HepG2 (cell line): ENCODE measurements around the gene PCBP4.

Experiments
- AKAP8 ChIP-seq: sonication (generic); formaldehyde crosslinking; IDR thresholded peaks from 2 replicates; pipeline ENCODE4 v1.5.1; 2020; ENCODE audit warnings: mild to moderate bottlenecking, missing genetic modification reagents
- MED8 ChIP-seq: sonication (generic); formaldehyde crosslinking; IDR thresholded peaks from 2 replicates; pipeline ENCODE4 v1.8.1; 2023; ENCODE audit warnings: mild to moderate bottlenecking, missing genetic modification reagents; ENCODE audit not compliant: insufficient replicate concordance
- PAWR ChIP-seq: sonication (generic); formaldehyde crosslinking; IDR thresholded peaks from 2 replicates; pipeline ENCODE4 v1.4.0; 2020; ENCODE audit warnings: missing genetic modification reagents, mild to moderate bottlenecking, borderline replicate concordance
- POLR2A ChIP-seq, 2 experiments: IDR thresholded peaks; 2 replicates each; pipeline ENCODE4 v1.6.1; 2011; ENCODE audit warnings: low read depth in 2 of 2, low read length in 2 of 2, mild to moderate bottlenecking in 1 of 2, moderate library complexity in 1 of 2; ENCODE audit not compliant: insufficient read depth in 1 of 2
- RERE ChIP-seq: IDR thresholded peaks from 2 replicates; pipeline ENCODE4 v1.6.1; 2016; ENCODE audit warnings: low read depth, missing genetic modification reagents, missing compliant biosample characterization
- ZFYVE20 ChIP-seq: sonication (generic); formaldehyde crosslinking; IDR thresholded peaks from 2 replicates; pipeline ENCODE4 v1.8.0; 2023; ENCODE audit warnings: low read depth, mild to moderate bottlenecking, moderate library complexity, missing genetic modification reagents, borderline replicate concordance
- ZNF749 ChIP-seq: sonication (generic); formaldehyde crosslinking; IDR thresholded peaks from 2 replicates; pipeline ENCODE4 v1.8.0; 2022; ENCODE audit warnings: mild to moderate bottlenecking, missing genetic modification reagents, moderate library complexity, borderline replicate concordance
- TF ChIP-seq, protein P1 (sequence below): IDR thresholded peaks from 2 replicates; pipeline ENCODE4 v1.6.1; 2016; ENCODE audit warnings: missing compliant biosample characterization, missing genetic modification reagents, borderline replicate concordance
- TF ChIP-seq, protein P2 (sequence below): sonication (generic); formaldehyde crosslinking; IDR thresholded peaks from 2 replicates; pipeline ENCODE4 v1.5.0; 2020; ENCODE audit warnings: mild to moderate bottlenecking, missing genetic modification reagents, moderate library complexity
- TF ChIP-seq, protein P3 (sequence below): sonication (generic); formaldehyde crosslinking; conservative IDR thresholded peaks from 2 replicates; pipeline ENCODE4 v1.4.0; 2020; ENCODE audit warnings: missing genetic modification reagents
- TF ChIP-seq, protein P4 (sequence below), 2 experiments: sonication (generic) in 1 of 2; formaldehyde crosslinking in 1 of 2; IDR thresholded peaks; 2 replicates each; pipeline versions ENCODE4 v1.5.1 to v1.6.1; 2011 to 2020; ENCODE audit warnings: borderline replicate concordance in 1 of 2, low read depth in 1 of 2, low read length in 1 of 2, mild to moderate bottlenecking in 1 of 2, missing genetic modification reagents in 1 of 2, moderate library complexity in 1 of 2

- TF ChIP-seq PAWR (no peak), RERE (CRISPR knock-in tag) (no peak), ZFYVE20 (CRISPR knock-in tag) (no peak), POLR2A (IDR thresholded peaks at IDR 0.05; ENCODE audit: insufficient read depth in 1 of 2, low read depth in 2 of 2, low read length in 2 of 2) (no peak), MED8 (no peak), AKAP8 (CRISPR knock-in tag) (no peak), ZNF749 (CRISPR knock-in tag) (no peak)
- TF ChIP-seq, protein P1, sequence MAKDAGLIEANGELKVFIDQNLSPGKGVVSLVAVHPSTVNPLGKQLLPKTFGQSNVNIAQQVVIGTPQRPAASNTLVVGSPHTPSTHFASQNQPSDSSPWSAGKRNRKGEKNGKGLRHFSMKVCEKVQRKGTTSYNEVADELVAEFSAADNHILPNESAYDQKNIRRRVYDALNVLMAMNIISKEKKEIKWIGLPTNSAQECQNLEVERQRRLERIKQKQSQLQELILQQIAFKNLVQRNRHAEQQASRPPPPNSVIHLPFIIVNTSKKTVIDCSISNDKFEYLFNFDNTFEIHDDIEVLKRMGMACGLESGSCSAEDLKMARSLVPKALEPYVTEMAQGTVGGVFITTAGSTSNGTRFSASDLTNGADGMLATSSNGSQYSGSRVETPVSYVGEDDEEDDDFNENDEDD (CRISPR knock-in tag) = no peak
- TF ChIP-seq, protein P2, sequence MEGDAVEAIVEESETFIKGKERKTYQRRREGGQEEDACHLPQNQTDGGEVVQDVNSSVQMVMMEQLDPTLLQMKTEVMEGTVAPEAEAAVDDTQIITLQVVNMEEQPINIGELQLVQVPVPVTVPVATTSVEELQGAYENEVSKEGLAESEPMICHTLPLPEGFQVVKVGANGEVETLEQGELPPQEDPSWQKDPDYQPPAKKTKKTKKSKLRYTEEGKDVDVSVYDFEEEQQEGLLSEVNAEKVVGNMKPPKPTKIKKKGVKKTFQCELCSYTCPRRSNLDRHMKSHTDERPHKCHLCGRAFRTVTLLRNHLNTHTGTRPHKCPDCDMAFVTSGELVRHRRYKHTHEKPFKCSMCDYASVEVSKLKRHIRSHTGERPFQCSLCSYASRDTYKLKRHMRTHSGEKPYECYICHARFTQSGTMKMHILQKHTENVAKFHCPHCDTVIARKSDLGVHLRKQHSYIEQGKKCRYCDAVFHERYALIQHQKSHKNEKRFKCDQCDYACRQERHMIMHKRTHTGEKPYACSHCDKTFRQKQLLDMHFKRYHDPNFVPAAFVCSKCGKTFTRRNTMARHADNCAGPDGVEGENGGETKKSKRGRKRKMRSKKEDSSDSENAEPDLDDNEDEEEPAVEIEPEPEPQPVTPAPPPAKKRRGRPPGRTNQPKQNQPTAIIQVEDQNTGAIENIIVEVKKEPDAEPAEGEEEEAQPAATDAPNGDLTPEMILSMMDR (CRISPR knock-in tag) = no peak
- TF ChIP-seq, protein P3, sequence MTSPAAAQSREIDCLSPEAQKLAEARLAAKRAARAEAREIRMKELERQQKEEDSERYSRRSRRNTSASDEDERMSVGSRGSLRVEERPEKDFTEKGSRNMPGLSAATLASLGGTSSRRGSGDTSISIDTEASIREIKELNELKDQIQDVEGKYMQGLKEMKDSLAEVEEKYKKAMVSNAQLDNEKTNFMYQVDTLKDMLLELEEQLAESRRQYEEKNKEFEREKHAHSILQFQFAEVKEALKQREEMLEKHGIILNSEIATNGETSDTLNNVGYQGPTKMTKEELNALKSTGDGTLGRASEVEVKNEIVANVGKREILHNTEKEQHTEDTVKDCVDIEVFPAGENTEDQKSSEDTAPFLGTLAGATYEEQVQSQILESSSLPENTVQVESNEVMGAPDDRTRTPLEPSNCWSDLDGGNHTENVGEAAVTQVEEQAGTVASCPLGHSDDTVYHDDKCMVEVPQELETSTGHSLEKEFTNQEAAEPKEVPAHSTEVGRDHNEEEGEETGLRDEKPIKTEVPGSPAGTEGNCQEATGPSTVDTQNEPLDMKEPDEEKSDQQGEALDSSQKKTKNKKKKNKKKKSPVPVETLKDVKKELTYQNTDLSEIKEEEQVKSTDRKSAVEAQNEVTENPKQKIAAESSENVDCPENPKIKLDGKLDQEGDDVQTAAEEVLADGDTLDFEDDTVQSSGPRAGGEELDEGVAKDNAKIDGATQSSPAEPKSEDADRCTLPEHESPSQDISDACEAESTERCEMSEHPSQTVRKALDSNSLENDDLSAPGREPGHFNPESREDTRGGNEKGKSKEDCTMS (CRISPR knock-in tag) = no peak
- TF ChIP-seq, protein P4, sequence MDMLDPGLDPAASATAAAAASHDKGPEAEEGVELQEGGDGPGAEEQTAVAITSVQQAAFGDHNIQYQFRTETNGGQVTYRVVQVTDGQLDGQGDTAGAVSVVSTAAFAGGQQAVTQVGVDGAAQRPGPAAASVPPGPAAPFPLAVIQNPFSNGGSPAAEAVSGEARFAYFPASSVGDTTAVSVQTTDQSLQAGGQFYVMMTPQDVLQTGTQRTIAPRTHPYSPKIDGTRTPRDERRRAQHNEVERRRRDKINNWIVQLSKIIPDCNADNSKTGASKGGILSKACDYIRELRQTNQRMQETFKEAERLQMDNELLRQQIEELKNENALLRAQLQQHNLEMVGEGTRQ (IDR thresholded peaks at IDR 0.05; ENCODE audit: low read depth, low read length) = no peak
- TF ChIP-seq, protein P4 (CRISPR knock-in tag; IDR thresholded peaks at IDR 0.05; ENCODE audit: borderline replicate concordance) = no peak
Measured at GRCh38 chr3:51908026-51908425, 59.2 kb downstream of the PCBP4 start.
